Skeletal muscle tissue (tissue), 4 donors: Measurements from ENCODE around the gene METAP1D. TPM values are rescaled to one million over a fixed set of nuclear protein-coding genes. Genes with fewer than 3 reads are reported as not detected.
A peak's percentile ranks its signal among the peaks of the same experiment; 100 is the strongest.

ENCODE experiments used
- H3K27ac ChIP-seq: one replicate; pipeline ENCODE4 v1.7.0; 2013; ENCODE audit warnings: mild to moderate bottlenecking, low read depth, low read length, inconsistent platforms
- H3K27me3 ChIP-seq, 3 donors: one replicate each; pipeline ENCODE4 v1.7.0; 2013; ENCODE audit warnings: low read length in 3 of 3; ENCODE audit not compliant: control insufficient read depth in 3 of 3, insufficient read depth in 3 of 3
- H3K36me3 ChIP-seq, 3 donors: one replicate each; pipeline ENCODE4 v1.7.0; 2013; ENCODE audit warnings: low read length in 3 of 3; ENCODE audit not compliant: control insufficient read depth in 3 of 3, insufficient read depth in 3 of 3
- H3K4me1 ChIP-seq, 3 donors: one replicate each; pipeline ENCODE4 v1.7.0; 2013; ENCODE audit warnings: low read length in 3 of 3, mild to moderate bottlenecking in 3 of 3; ENCODE audit not compliant: control insufficient read depth in 3 of 3, insufficient read depth in 3 of 3
- H3K4me3 ChIP-seq, 3 donors: one replicate each; pipeline ENCODE4 v1.7.0; 2013; ENCODE audit warnings: low read length in 3 of 3
- H3K9ac ChIP-seq, 3 donors: one replicate each; pipeline ENCODE4 v1.7.0; 2013; ENCODE audit warnings: low read length in 3 of 3, mild to moderate bottlenecking in 3 of 3, moderate library complexity in 2 of 3, low read depth in 1 of 3
- H3K9me3 ChIP-seq, 3 donors: one replicate each; pipeline ENCODE4 v1.7.0; 2013; ENCODE audit warnings: low read length in 3 of 3; ENCODE audit not compliant: control insufficient read depth in 3 of 3
- total RNA-seq: library from RNA; depleted of rRNA; stranded (reverse); fragments of >200 nt; gene quantifications from one replicate; pipeline ENCODE4 v1.2.3, GENCODE V29; 2014
- donor health status: Osteomylitis.

Gene METAP1D
- total RNA-seq, 1 donor from 2014 or later: 8.9 TPM

DNA sequence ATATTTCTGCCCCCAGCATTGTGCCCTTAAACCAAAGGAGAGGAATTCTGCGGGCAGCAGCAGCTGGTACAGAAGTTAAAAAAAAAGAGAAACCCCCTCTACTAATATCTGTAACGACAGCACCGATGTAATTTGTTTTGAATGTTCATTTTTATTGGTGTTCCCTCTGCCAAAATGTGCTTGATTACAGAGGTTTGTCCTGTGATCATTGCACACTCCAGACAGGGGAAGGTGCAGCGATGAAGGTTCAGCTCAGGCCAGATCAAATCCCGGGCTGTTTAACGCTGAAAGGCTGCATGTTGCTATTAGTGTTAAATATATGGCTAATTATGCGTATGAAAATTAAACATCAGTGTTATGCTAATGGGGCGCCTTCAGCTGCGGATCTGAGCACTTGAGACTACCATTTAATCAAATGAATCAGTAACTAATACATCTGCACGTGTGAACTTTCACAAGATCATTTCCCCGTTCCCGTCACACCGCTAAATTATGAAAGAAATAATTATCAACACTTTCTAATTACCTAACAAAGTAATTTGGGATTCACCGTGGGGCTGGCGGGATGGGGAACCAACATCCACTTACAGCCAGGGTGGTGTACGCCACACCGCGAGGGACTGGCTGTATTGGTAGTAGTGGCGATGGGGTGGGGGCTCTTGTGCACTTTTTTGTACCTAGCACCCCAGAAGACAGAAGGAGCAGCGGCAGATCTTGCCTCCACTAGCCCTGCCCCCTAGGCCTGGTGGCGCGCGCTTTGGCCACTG, 84.1 kb downstream of the METAP1D start:
- Histone ChIP-seq H3K4me3 (peak overlapping the region in 2 of 3 donors; percentile 9 to 63), H3K4me1 (peaks cover 33 to 43% (median 41%) of the 10 kb centered on the region in 3 donors), H3K9me3 (peaks cover 0 to 4% (median 0%) of the 10 kb centered on the region in 3 donors), H3K36me3 (no peaks in the 10 kb centered on the region), H3K27ac (no peak overlapping the region), H3K27me3 (peaks cover 90 to 93% (median 91%) of the 10 kb centered on the region in 3 donors), H3K9ac (no peak overlapping the region)

GRCh38 chr2:172084395-172084644, 84.6 kb downstream of the METAP1D start:
- Histone ChIP-seq H3K4me3 (peak overlapping the region in 2 of 3 donors; percentile 63 to 68), H3K9me3 (peaks cover 0 to 4% (median 0%) of the 10 kb centered on the region in 3 donors), H3K27ac (no peak overlapping the region), H3K4me1 (peaks cover 33 to 43% (median 41%) of the 10 kb centered on the region in 3 donors), H3K9ac (no peak overlapping the region), H3K36me3 (no peaks in the 10 kb centered on the region), H3K27me3 (peaks cover 94 to 96% (median 95%) of the 10 kb centered on the region in 3 donors)

DNA sequence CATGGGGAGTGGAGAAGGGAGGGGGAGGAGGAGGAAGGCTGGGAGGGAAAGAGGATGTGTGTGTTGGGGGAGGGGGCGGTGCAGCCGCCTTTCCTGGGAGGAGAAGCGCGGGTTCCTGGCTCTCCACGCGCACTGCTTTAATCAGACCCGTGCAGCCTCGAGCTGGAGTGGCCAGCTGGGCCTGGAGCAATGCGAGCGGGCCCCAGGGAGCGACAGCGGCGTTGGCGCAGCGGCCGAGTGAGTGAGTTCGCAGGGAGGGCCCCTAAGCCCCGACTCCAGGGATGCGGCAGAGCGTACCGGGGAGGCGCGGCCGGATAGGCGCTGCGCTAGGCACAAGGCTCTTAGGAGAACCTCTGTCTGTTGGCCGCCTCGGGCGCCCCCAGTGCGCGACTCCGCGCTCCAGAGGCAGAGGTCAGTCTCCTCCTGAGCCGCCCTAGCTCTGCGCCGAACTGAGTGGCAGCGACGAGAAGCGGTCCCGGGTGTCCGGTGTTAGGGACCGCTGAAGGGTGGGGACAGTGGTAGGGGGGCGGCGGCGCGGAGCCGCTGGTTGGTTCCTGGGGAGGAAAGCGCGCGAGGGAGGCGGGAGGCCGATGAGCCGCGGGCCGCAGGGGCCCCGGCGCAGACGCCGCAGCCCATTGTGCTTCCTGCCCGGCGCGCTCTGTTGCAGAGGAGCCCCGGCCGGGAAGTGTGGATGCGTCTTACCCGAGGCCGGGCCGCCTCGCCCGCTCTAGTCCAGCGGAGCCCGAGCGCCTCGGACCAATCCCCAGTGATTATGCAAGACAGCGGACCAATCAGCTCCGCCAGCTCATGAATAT, 85.1 kb downstream of the METAP1D start:
- Histone ChIP-seq H3K27me3 (peaks cover 98 to 99% (median 99%) of the 10 kb centered on the region in 3 donors), H3K36me3 (no peaks in the 10 kb centered on the region), H3K9ac (peak overlapping the region in 2 of 3 donors; percentile 36 to 62), H3K4me1 (peaks cover 33 to 43% (median 41%) of the 10 kb centered on the region in 3 donors), H3K4me3 (peak overlapping the region; percentile 59 to 68 (median 63)), H3K9me3 (peaks cover 0 to 4% (median 0%) of the 10 kb centered on the region in 3 donors), H3K27ac (no peak overlapping the region)

- H3K9me3 ChIP-seq: peaks cover 0 to 4% (median 0%) of the 10 kb centered on the region in 3 donors
- H3K4me1 ChIP-seq: peaks cover 33 to 43% (median 41%) of the 10 kb centered on the region in 3 donors
- peak within 1 kb of the TSS; percentile 59 to 68 (median 63) for H3K4me3 ChIP-seq
- peaks cover 98 to 100% (median 100%) of the 10 kb centered on the region in 3 donors for H3K27me3 ChIP-seq
- H3K9ac ChIP-seq: peak within 1 kb of the TSS in 2 of 3 donors; percentile 36 to 62
- H3K36me3 ChIP-seq: no peaks in the 10 kb centered on the region
- no peak within 1 kb of the TSS for H3K27ac ChIP-seq
These were observed 85.9 kb downstream of the METAP1D start, which contains the start of gene DLX1 for GRCh38 chr2:172085460-172086159. Gene DLX1 (plus strand): TSS chr2:172085507. CDS start chr2:172085678, 171 bp downstream.

GRCh38 chr2:172086241-172087206, 86.8 kb downstream of the METAP1D start:
- peaks cover 0 to 4% (median 0%) of the 10 kb centered on the region in 3 donors for H3K9me3 ChIP-seq
- peak overlapping the region; percentile 15 to 59 (median 17) for H3K4me3 ChIP-seq
- no peak overlapping the region for H3K27ac ChIP-seq
- peaks cover 33 to 43% (median 41%) of the 10 kb centered on the region in 3 donors for H3K4me1 ChIP-seq
- H3K9ac ChIP-seq: no peak overlapping the region
- H3K27me3 ChIP-seq: peaks cover 97 to 99% (median 97%) of the 10 kb centered on the region in 3 donors
- H3K36me3 ChIP-seq: no peaks in the 10 kb centered on the region

- H3K36me3 ChIP-seq: no peaks in the 10 kb centered on the region
- H3K9me3 ChIP-seq: peaks cover 0 to 4% (median 0%) of the 10 kb centered on the region in 3 donors
- H3K27ac ChIP-seq: no peak overlapping the region
- no peak overlapping the region for H3K4me3 ChIP-seq
- H3K4me1 ChIP-seq: peaks cover 33 to 42% (median 39%) of the 10 kb centered on the region in 3 donors
- H3K27me3 ChIP-seq: peaks cover 97 to 99% (median 97%) of the 10 kb centered on the region in 3 donors
- no peak overlapping the region for H3K9ac ChIP-seq
These were observed 87.5 kb downstream of the METAP1D start for GRCh38 chr2:172087207-172087779.

GRCh38 chr2:172087780-172088244, 88.1 kb downstream of the METAP1D start:
- Histone ChIP-seq H3K4me3 (no peak overlapping the region), H3K4me1 (peaks cover 32 to 37% (median 34%) of the 10 kb centered on the region in 3 donors), H3K36me3 (no peaks in the 10 kb centered on the region), H3K27ac (no peak overlapping the region), H3K9me3 (peaks cover 0 to 4% (median 0%) of the 10 kb centered on the region in 3 donors), H3K9ac (no peak overlapping the region), H3K27me3 (peaks cover 97 to 99% (median 97%) of the 10 kb centered on the region in 3 donors)

GRCh38 chr2:172088245-172089004, 88.7 kb downstream of the METAP1D start:
- no peaks in the 10 kb centered on the region for H3K36me3 ChIP-seq
- H3K4me1 ChIP-seq: peaks cover 26 to 32% (median 29%) of the 10 kb centered on the region in 3 donors
- H3K27ac ChIP-seq: no peak overlapping the region
- no peak overlapping the region for H3K9ac ChIP-seq
- H3K4me3 ChIP-seq: no peak overlapping the region
- H3K9me3 ChIP-seq: peaks cover 0 to 4% (median 0%) of the 10 kb centered on the region in 3 donors
- H3K27me3 ChIP-seq: peaks cover 97 to 98% (median 97%) of the 10 kb centered on the region in 3 donors
